HK-2 (cell line): Measurements from ENCODE around the gene SF3B6.
"Not testable (repeated sequence)": the region's sequence is repeated elsewhere in the genome, so short reads cannot be mapped to it uniquely, and the experiment has no call there.

Source experiments
- DNase-seq: peaks from one replicate; pipeline ENCODE4 v3.0.0-alpha.2; 2018; ENCODE audit not compliant: unreplicated experiment

The SF3B6 gene

DNA sequence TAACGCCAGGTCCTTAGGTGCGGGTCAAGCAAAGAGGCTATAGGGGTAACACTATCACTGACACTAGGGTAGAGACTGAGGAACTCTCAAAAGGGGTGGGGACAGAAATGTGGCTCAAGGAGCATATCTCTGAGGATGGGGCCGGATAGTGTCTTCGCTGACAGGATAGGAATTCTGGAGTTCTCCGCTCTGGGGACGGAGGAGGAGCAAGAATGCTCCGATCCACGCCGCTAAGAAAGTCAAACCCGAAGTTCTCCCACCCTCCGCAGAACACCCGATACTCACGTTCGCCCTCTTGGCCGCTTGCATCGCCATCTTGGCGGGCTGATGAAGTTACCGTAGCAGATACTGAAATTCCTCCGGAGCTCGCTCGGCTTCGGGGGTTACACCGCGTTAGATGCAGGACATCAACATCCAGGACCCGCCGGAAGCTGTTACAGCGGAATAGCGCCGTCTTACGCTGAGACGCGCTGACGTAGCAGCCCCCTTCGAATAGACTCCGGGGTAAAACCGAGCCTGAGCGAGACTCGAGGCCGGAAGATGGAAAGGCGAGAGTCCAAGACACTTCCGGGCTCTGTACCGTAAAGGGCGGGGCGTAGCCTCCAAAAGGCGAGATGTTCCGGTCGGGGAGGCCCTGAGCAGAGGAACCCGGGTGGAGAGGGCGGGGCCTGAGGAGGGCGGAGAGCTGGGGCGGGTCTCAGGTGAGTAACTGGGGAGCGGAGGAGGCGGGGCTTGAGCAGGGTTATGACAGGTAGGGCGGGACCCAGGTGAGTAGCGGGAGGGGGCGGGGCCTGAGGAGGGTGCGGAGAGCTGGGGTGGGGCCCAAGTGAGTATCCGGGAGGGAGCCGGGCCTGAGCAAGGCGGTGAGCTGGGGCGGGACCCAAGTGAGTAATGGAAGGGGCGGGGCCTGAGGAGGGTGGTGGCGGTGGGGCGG, at the start of gene SF3B6:
TSS of gene SF3B6 (minus strand) at position 412 of the 934 bp plus-strand sequence. CDS start at position 315, 97 bp downstream.
- peak; percentile 99 for DNase-seq

- DNase-seq = no peak
Measured at GRCh38 chr2:24123922-24124580, 47.9 kb upstream of the SF3B6 start.

DNA sequence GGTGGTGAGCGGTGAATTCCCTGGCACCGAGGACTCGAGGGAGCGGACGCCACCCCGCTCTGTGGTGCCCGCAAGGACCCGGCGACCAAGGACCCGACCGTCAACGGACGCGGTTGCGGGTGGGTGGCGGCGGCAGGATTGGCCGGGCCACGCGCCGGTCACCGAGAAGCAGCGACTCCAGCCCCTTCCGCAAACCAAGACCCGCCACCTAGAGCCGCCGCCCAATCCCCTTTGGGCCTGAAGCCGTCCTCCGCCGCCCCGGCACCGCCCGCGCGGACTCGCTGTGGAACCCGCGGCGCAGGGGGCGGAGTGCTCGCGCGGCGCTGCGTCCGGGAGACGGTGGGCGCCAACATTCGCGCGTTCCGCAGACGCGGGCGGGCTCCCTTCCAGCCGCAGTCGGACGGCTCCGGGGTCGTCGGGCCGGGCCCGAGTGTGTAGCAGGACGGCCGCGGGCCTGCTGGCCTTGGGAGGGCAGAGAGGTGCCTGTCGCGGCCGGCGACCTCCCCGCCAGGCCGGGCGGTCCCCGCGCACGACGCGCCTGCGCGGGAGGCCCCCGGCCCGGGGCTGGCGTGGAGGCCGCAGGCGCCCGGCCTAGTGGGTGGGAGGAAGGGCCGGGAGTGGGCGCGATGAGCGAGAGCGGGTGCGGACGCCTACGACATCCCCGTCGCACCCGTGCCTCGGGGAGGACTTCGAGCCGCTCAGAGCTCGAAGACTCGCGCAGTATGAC, 47.2 kb upstream of the SF3B6 start, which contains the start of the genes FAM228B and PFN4:
TSS of gene FAM228B (plus strand) at position 275 of the 727 bp plus-strand sequence. CDS start 893 bp downstream, outside the sequence.
TSS of gene PFN4 (minus strand) at position 140 of the 727 bp plus-strand sequence. CDS start 799 bp downstream, outside the sequence.
- DNase-seq = peak; percentile 90

- no peak for DNase-seq
Measured at GRCh38 chr2:24122366-24123194, 46.5 kb upstream of the SF3B6 start.

DNA sequence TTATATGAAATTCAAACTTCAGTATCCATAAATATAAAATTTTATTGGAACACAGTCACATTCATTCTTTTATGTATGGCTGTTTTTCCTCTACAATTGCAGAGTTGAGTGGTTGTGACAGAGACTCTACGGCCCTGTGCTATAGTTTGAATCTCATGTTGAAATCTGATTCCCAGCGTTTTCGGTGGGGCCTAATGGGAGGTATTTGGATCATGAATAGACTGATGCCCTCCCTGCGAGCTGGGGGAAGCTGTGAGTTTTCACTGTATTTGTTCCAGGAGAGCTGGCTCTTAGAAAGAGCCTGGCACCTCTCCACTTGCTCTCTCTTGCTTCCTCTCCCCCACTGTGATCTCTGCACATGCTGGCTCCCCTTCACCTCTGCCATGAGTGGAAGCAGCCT, 45.3 kb upstream of the SF3B6 start:
- DNase-seq = no peak

DNA sequence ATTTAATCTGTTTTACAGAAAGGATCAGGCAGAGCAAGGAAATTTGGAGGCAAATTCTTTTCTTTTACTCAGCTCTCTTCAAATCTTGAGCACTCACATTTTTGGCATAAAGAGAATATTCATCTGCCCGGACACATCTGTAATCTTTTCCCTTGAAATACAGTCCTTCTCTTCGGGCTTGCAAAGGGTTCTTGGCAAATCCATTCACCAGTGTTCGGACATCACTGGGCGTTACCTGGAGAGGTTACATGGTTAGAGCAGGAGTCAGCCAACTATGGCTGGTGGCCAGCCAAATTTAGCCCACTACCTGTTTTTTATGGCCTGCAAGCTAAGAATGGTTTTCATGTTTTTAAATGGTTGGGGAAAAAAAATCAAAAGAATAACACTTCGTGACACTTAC, 44.9 kb upstream of the SF3B6 start:
- DNase-seq = no peak

DNA sequence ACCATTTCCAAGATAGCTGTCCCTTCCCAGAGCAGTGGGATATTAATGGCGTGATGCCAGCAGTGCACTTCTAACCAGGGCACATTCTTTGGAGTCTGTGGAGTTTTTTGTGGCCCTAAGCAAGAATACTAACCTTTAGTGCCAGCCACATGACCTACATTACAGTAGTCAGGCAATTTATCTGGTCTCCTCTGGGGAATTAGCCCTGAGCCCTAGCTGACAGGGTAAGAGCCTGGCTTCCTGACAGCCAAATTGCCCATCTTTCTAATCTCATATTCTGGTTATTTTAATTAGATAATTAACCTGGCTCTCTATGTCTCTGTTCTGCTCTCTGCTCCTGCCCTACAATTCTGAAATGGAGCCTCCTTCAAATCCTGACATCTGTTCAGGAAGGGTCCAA, 41.8 kb upstream of the SF3B6 start:
- no peak for DNase-seq

GRCh38 chr2:24115057-24115456, 38.9 kb upstream of the SF3B6 start:
- DNase-seq = no peak

- DNase-seq = no peak
Measured at GRCh38 chr2:24111407-24111901, 35.3 kb upstream of the SF3B6 start.

- DNase-seq = no peak
Measured at GRCh38 chr2:24110660-24111303, 34.7 kb upstream of the SF3B6 start.

GRCh38 chr2:24109431-24109830, 33.3 kb upstream of the SF3B6 start:
- DNase-seq = not testable (repeated sequence)

DNA sequence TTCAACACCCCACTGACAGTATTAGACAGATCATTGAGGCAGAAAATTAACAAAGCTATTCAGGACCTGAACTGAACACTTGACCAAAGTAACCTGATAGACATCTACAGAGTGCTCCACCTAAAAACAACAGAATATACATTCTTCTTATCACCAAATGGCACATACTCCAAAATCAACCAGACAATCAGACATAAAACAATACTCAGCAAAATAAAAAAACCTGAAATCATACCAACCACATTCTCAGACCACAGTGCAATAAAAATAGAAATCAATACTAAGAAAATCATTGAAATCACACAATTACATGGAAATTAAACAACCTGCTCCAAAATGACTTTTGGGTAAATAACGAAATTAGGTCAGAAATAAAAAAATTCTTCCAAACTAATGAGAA, 31.2 kb upstream of the SF3B6 start:
- no peak for DNase-seq

DNA sequence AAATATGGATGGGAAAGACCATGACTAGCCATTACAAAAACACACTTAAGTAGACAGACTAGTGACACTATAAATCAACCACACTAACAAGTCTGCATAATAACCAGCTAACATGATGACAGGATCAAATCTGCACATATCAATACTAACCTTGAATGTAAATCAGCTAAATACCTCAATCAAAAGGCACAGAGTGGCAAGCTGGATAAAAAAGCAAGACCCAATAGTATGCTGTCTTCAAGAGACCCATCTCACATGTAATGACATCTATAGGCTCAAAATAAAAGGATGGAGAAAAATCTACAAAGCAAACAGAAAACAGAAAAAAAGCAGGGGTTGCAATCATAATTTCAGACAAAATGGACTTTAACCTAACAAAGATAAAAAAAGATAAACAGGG, 30.7 kb upstream of the SF3B6 start:
- no peak for DNase-seq

DNA sequence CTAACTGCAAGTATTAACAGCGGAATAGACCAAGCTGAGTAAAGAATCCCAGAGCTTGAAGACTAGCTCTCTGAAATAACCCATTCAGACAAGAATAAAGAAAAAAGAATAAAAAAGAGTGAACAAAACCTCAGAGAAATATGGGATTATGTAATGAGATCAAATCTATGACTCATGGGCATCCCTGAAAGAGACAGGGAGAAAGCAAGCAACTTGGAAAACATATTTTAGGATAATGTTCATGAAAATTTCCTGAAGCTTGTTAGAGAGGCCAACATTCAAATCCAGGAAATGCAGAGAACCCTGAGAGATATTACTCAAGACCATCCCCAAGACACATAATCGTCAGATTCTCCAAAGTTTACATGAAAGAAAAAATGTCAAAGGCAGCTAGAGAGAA, 29.7 kb upstream of the SF3B6 start:
- DNase-seq = no peak

- no peak for DNase-seq
Measured at GRCh38 chr2:24104906-24105305, 28.8 kb upstream of the SF3B6 start.

DNA sequence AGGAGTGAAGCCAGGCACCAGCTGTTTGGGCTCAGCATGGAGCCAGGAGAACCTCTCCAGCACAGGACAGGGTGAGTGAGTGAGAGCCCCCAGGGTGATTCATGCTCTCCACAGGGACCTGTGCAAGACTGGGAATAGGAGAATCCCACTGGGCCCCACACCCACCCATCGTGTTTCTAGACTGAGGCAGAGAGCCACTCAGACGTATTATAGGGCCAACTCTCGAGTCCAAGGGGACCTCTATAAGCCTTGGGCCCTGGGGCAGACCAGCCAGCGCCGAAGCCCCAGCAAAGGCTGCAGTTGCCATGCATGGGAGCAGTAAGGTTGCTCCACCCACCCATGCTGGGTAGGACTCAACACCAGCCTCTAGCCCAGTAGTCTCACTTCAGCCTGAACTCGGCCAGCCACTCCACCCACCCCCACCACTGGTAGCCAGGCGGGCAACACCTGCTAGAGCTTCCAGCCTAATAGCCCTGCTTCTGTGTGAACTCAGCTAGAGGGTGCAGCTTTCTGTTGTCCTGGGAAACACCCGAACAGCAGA, 28.1 kb upstream of the SF3B6 start:
- no peak for DNase-seq

GRCh38 chr2:24102677-24103076, 26.6 kb upstream of the SF3B6 start:
- DNase-seq = no peak

DNA sequence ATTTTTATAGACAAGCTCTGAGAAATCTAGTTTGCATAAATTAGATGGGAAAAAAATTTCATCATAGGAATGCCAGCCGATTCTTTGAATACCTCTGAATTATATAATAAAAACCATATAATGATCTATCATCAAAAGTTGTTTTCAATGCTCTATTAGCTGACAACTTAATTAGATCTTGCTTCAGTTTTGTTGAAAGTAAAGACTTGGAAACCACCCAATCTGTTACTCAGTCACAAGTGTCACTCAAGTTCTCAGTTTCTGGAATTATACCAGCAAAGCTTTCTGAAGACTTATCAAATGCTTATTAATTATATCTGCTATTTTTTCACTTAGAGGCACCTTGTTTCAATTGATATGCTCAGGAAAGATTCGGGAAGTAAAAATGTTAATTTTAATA, 25.9 kb upstream of the SF3B6 start:
- DNase-seq = no peak

DNA sequence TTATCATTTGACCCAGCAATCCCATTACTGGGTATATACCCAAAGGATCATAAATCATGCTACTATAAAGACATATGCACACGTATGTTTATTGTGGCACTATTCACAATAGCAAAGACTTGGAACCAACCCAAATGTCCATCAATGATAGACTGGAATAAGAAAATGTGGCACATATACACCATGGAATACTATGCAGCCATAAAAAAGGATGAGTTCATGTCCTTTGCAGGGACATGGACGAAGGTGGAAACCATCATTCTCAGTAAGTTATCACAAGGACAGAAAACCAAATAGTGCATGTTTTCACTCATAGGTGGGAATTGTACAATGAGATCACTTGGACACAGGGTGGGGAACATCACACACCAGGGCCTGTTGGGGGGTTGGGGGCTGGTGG, 24.6 kb upstream of the SF3B6 start:
- DNase-seq = not testable (repeated sequence)

DNA sequence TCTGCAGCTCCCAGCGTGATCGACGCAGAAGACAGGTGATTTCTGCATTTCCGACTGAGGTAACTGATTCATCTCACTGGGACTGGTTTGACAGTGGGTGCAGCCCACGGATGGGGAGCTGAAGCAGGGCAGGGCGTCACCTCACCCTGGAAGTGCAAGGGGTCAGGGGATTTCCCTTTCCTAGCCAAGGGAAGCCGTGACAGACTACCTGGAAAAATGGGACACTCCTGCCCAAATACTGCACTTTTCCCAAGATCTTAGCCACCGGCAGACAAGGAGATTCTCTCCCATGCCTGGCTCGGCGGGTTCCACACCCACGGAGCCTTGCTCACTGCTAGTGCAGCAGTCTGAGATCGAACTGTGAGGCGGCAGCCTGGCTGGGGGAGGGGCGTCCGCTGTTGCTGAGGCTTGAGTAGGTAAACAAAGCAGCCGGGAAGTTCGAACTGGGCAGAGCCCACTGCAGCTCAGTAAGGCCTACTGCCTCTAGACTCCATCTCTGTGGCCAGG, 19.1 kb upstream of the SF3B6 start:
- DNase-seq = not testable (repeated sequence)
